Measurements from ENCODE around the gene ADAMTS14. TPM values are rescaled to one million over a fixed set of nuclear protein-coding genes. Genes with fewer than 3 reads are reported as not detected.
A peak's percentile ranks its signal among the peaks of the same experiment; 100 is the strongest.

ADAMTS14 gene
- total RNA-seq, 1 donor from 2014 or later, result 19.4 TPM

DNA sequence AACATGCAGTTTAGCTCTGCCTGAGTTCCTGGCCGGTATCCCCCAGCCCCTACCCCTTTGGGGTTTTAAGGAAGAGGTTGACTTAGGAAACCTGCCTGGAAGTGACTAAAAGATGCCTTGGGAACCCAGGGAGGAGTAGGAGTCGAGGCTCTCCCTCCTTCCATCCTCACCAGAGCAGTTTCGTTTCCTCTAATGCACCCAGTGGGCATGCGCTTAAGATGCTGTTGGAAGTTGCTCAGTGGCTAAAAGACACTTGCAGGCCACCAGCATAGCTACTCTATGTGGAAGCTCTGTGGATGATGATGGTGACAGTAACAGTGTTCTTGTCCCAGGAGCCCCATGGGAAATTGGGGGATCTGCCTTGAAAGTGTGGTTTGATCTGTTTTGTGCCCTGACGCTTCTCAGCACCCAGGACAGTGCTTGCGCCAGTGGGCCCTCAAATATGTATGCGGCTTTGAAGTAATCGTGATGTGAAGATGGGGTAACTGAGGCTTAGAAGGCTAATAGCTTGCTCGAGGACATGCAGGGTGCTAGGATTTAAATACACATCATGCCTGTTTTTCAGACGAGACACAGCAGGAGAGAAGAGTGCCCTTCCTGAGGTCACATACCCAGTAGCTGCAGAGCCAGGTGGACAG is 80.8 kb downstream of the ADAMTS14 start:
- H3K79me2 ChIP-seq (ENCODE audit: insufficient read depth, low read length), result no peaks in the 10 kb centered on the region
- Mint-ChIP-seq H3K27ac (ENCODE audit: unreplicated experiment) (no peak overlapping the region), H3K27me3 (ENCODE audit: low read depth, unreplicated experiment) (peaks cover 7% of the 10 kb centered on the region), H3K4me3 (ENCODE audit: unreplicated experiment) (no peak overlapping the region), H3K4me1 (ENCODE audit: low read depth, unreplicated experiment) (peaks cover 21% of the 10 kb centered on the region), H3K36me3 (ENCODE audit: low read depth, unreplicated experiment) (peaks cover 31% of the 10 kb centered on the region), H3K9me3 (ENCODE audit: unreplicated experiment) (peaks cover 3% of the 10 kb centered on the region)
- H3K4me3 ChIP-seq (ENCODE audit: insufficient read depth, low read depth, low read length), result no peak overlapping the region
- TF ChIP-seq EZH2 (IDR thresholded peaks at IDR 0.05; ENCODE audit: insufficient read depth, low read length) (no peak), CTCF (IDR thresholded peaks at IDR 0.05; ENCODE audit: insufficient read depth, low read depth, low read length) (no peak)
- H3K4me1 ChIP-seq (ENCODE audit: insufficient read depth, low read length), result peaks cover 20% of the 10 kb centered on the region
- no peak overlapping the region for H3K4me2 ChIP-seq (ENCODE audit: low read length)
- DNase-seq (ENCODE audit: low read depth) (no peak), FAIRE-seq (no peak)
- no peaks in the 10 kb centered on the region for H3K27me3 ChIP-seq (ENCODE audit: insufficient read depth, low read length)
- H4K20me1 ChIP-seq (ENCODE audit: insufficient read depth, low read length), result no peaks in the 10 kb centered on the region
- no peak overlapping the region for H2AFZ ChIP-seq (ENCODE audit: low read depth, low read length)
- H3K27ac ChIP-seq (ENCODE audit: low read depth, low read length), result no peak overlapping the region
- no peaks in the 10 kb centered on the region for H3K36me3 ChIP-seq (ENCODE audit: insufficient read depth, low read length)
- no peak overlapping the region for H3K9ac ChIP-seq (ENCODE audit: low read length)
- H3K9me3 ChIP-seq (ENCODE audit: insufficient read depth, low read depth, low read length), result no peaks in the 10 kb centered on the region

GRCh38 chr10:70753841-70754621 is 81.7 kb downstream of the ADAMTS14 start:
- peaks cover 26% of the 10 kb centered on the region for H3K36me3 Mint-ChIP-seq (ENCODE audit: low read depth, unreplicated experiment)
- no peaks in the 10 kb centered on the region for H3K27me3 ChIP-seq (ENCODE audit: insufficient read depth, low read length)
- no peak for FAIRE-seq
- DNase-seq (ENCODE audit: low read depth), result peak; percentile 69
- peaks cover 25% of the 10 kb centered on the region for H3K4me1 Mint-ChIP-seq (ENCODE audit: low read depth, unreplicated experiment)
- no peaks in the 10 kb centered on the region for H4K20me1 ChIP-seq (ENCODE audit: insufficient read depth, low read length)
- H3K4me3 Mint-ChIP-seq (ENCODE audit: unreplicated experiment), result peak overlapping the region; percentile 46
- no peaks in the 10 kb centered on the region for H3K9me3 ChIP-seq (ENCODE audit: insufficient read depth, low read depth, low read length)
- no peaks in the 10 kb centered on the region for H3K79me2 ChIP-seq (ENCODE audit: insufficient read depth, low read length)
- peaks cover 7% of the 10 kb centered on the region for H3K27me3 Mint-ChIP-seq (ENCODE audit: low read depth, unreplicated experiment)
- no peak overlapping the region for H2AFZ ChIP-seq (ENCODE audit: low read depth, low read length)
- no peaks in the 10 kb centered on the region for H3K36me3 ChIP-seq (ENCODE audit: insufficient read depth, low read length)
- H3K9me3 Mint-ChIP-seq (ENCODE audit: unreplicated experiment), result peaks cover 3% of the 10 kb centered on the region
- H3K27ac Mint-ChIP-seq (ENCODE audit: unreplicated experiment), result peak overlapping the region; percentile 4
- H3K4me1 ChIP-seq (ENCODE audit: insufficient read depth, low read length), result peaks cover 20% of the 10 kb centered on the region
- H3K9ac ChIP-seq (ENCODE audit: low read length), result peak overlapping the region; percentile 16
- peak overlapping the region; percentile 41 for H3K4me2 ChIP-seq (ENCODE audit: low read length)
- H3K27ac ChIP-seq (ENCODE audit: low read depth, low read length), result peak overlapping the region; percentile 28
- TF ChIP-seq EZH2 (IDR thresholded peaks at IDR 0.05; ENCODE audit: insufficient read depth, low read length), result no peak
- no peak for TF ChIP-seq CTCF (IDR thresholded peaks at IDR 0.05; ENCODE audit: insufficient read depth, low read depth, low read length)
- no peak overlapping the region for H3K4me3 ChIP-seq (ENCODE audit: insufficient read depth, low read depth, low read length)

All from astrocyte (in vitro differentiated cells and primary cell).